ENCODE measurements around the gene VPS25. TPM values are rescaled to one million over a fixed set of nuclear protein-coding genes. Genes with fewer than 3 reads are reported as not detected.

VPS25 gene
- total RNA-seq, 1 donor from 2014 or later = 90.4 TPM

DNA sequence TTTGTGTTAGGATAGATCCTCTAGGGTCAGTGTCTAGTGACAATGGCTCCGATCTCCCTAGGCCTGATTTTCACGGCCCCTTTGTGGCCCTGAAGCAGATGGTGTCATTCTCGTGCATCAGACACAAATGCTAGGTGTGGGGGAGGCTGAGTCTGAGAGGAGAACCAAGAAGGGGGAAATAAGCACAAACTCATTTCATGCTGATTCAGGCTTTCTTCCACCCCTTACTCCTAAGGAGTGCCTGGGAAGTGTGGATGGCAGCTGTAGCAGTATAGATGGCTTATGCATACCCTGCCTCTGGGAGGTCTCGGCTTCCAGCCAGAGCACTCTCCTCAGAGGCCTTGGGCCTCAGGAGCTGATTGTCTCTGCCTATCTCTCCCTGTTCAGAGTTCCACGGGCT is 5.3 kb downstream of the VPS25 start:
- intact Hi-C loops (cut with micrococcal nuclease) = no loop called here
- DNase-seq (ENCODE audit: low spot score) = no peak
- Mint-ChIP-seq H3K4me3 (ENCODE audit: low read depth) (no peak overlapping the region), H3K9me3 (no peaks in the 10 kb centered on the region), H3K27me3 (ENCODE audit: low read depth) (peaks cover 28% of the 10 kb centered on the region), H3K4me1 (ENCODE audit: low read depth) (peaks cover 16% of the 10 kb centered on the region), H3K27ac (no peak overlapping the region), H3K36me3 (ENCODE audit: low read depth) (peaks cover 42% of the 10 kb centered on the region)

DNA sequence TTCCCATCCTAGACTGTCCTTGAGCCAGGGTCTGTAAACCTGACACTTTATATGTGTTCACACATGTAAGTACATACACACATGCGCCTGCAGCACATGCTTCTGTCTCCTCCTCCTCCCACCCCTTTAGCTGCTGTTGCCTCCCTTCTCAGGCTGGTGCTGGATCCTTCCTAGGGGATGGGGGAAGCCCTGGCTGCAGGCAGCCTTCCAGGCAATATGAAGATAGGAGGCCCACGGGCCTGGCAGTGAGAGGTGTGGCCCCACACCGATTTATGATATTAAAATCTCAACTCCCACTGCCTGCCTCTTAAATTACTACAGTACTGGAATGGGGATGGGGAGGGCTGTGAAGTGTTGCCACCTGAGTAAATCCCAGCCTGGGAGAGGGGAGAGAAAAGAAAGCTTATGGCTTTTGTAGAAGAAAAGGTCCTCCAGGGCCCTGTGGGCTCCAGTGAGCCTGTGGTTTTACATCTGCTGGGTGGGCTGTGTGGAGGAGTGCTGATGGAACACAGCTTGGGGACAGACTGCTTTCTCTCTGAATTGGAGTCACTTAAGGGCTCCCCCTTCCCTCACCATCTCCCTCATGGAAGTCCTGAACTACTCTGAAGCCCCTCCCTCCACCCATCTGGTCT is 6.2 kb downstream of the VPS25 start:
- DNase-seq (ENCODE audit: low spot score) = no peak
- H3K27ac Mint-ChIP-seq = no peak overlapping the region
- H3K4me1 Mint-ChIP-seq (ENCODE audit: low read depth) = peaks cover 12% of the 10 kb centered on the region
- peaks cover 36% of the 10 kb centered on the region for H3K27me3 Mint-ChIP-seq (ENCODE audit: low read depth)
- H3K36me3 Mint-ChIP-seq (ENCODE audit: low read depth) = peaks cover 42% of the 10 kb centered on the region
- no peak overlapping the region for H3K4me3 Mint-ChIP-seq (ENCODE audit: low read depth)
- intact Hi-C loops (cut with micrococcal nuclease) = no loop called here
- no peaks in the 10 kb centered on the region for H3K9me3 Mint-ChIP-seq

DNA sequence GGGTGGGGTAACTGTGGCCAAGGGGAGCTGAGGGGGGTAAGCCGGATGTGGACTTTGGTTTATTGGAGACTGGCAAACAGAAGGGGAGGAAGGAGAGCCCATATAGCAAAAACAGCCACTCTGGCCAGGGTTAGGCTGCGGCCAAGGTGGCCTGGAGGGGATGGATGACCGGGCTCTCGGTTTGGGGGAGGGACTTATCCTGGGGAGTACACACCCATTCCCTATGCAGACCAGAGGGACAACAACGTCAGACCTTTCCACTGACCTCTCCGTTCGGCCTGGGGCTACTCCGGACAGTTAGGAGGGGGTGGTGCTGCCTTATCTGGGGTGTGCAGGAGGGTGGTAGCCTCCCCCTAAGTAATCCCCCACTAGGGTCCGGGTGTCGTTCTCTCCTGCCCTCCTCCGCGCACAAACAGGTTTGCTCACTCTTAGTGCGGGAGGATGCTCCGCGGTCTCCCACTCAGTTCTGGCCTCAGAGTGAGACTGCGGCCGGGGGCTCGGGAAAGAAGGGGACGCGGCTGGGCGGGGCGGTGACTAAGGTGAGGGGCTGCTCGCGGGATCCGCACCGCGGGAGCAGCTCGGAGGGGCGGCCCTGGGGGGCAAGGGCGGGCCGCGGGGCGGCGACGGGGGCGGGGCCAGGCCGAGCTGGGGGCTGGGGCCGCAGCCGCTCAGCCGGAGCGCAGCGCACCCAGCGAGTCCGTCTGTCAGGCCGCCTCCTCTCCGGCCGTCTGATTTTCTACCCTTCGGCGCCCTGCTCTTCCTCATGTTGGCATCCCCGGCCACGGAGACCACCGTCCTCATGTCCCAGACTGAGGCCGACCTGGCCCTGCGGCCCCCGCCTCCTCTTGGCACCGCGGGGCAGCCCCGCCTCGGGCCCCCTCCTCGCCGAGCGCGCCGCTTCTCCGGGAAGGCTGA is 6.9 kb downstream of the VPS25 start, which contains the start of gene WNK4:
WNK4 (plus strand) TSS at position 675 of the 915 bp plus-strand sequence; CDS start at position 764, 89 bp downstream.
- H3K27ac Mint-ChIP-seq = no peak within 1 kb of the TSS
- no peaks in the 10 kb centered on the region for H3K9me3 Mint-ChIP-seq
- H3K36me3 Mint-ChIP-seq (ENCODE audit: low read depth) = peaks cover 36% of the 10 kb centered on the region
- peaks cover 11% of the 10 kb centered on the region for H3K4me1 Mint-ChIP-seq (ENCODE audit: low read depth)
- intact Hi-C loops (cut with micrococcal nuclease) = loop anchor here (5.0 kb wide), 1 partner anchor 103 kb away; the partner anchor contains the start of gene PLEKHH3
- DNase-seq (ENCODE audit: low spot score) = no peak
- H3K27me3 Mint-ChIP-seq (ENCODE audit: low read depth) = peaks cover 43% of the 10 kb centered on the region
- H3K4me3 Mint-ChIP-seq (ENCODE audit: low read depth) = no peak within 1 kb of the TSS

DNA sequence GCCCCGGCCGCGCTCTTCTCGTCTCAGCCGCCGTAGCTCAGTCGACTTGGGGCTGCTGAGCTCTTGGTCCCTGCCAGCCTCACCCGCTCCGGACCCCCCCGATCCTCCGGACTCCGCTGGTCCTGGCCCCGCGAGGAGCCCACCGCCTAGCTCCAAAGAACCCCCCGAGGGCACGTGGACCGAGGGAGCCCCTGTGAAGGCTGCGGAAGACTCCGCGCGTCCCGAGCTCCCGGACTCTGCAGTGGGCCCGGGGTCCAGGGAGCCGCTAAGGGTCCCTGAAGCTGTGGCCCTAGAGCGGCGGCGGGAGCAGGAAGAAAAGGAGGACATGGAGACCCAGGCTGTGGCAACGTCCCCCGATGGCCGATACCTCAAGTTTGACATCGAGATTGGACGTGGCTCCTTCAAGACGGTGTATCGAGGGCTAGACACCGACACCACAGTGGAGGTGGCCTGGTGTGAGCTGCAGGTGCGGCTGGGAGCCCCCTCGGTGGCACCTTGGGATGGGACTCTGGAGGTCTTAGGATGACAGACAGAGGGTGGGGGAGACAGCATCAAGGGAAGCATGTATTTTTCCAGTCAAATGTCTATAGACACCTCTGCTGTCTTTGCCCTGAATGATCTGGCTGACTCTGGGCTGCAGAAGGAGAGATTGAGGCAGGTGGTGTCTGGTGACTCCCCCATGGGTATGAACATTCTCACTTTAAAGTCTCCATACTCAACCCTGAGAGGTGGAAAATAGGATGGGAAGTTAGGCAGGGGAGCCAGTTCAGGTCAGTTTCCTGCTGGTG is 7.8 kb downstream of the VPS25 start:
- intact Hi-C loops (cut with micrococcal nuclease) = loop anchor here (5.0 kb wide), 1 partner anchor 104 kb away; the partner anchor contains the start of gene PLEKHH3
- Mint-ChIP-seq H3K36me3 (ENCODE audit: low read depth) (peaks cover 28% of the 10 kb centered on the region), H3K27ac (no peak overlapping the region), H3K4me3 (ENCODE audit: low read depth) (no peak overlapping the region), H3K27me3 (ENCODE audit: low read depth) (peaks cover 49% of the 10 kb centered on the region), H3K9me3 (no peaks in the 10 kb centered on the region), H3K4me1 (ENCODE audit: low read depth) (peaks cover 11% of the 10 kb centered on the region)
- no peak for DNase-seq (ENCODE audit: low spot score)

DNA sequence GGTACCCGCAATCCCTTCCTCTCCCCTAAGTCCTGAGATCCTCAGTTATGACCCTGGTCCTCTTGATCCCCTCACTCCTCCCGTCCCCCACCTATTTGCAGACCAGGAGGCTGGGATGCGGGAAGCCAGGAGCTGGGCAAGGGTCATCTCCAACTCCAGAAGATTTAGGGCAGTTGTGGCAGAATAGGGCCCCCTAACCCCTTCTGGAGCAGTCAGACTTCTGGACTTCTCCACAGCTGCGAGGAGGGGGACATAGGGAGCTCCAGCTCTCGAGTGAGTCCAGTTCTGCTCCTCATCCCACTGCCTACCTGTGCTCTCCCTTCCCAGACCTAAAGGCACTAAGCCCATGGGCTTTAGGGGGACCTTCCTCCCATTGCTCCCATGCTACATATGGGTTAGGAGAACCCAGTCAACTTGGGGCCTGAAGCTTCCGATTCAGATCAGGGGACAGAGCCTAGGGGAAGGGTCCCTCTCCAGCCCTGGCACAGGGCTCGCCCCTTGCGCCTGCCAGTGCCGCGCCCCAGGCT is 8.5 kb downstream of the VPS25 start:
- Mint-ChIP-seq H3K27me3 (ENCODE audit: low read depth) (peaks cover 53% of the 10 kb centered on the region), H3K36me3 (ENCODE audit: low read depth) (peaks cover 23% of the 10 kb centered on the region), H3K4me1 (ENCODE audit: low read depth) (peaks cover 11% of the 10 kb centered on the region), H3K9me3 (no peaks in the 10 kb centered on the region), H3K4me3 (ENCODE audit: low read depth) (no peak overlapping the region), H3K27ac (no peak overlapping the region)
- DNase-seq (ENCODE audit: low spot score) = no peak
- intact Hi-C loops (cut with micrococcal nuclease) = loop anchor here (5.0 kb wide), 1 partner anchor 104 kb away; the partner anchor contains the start of gene PLEKHH3

DNA sequence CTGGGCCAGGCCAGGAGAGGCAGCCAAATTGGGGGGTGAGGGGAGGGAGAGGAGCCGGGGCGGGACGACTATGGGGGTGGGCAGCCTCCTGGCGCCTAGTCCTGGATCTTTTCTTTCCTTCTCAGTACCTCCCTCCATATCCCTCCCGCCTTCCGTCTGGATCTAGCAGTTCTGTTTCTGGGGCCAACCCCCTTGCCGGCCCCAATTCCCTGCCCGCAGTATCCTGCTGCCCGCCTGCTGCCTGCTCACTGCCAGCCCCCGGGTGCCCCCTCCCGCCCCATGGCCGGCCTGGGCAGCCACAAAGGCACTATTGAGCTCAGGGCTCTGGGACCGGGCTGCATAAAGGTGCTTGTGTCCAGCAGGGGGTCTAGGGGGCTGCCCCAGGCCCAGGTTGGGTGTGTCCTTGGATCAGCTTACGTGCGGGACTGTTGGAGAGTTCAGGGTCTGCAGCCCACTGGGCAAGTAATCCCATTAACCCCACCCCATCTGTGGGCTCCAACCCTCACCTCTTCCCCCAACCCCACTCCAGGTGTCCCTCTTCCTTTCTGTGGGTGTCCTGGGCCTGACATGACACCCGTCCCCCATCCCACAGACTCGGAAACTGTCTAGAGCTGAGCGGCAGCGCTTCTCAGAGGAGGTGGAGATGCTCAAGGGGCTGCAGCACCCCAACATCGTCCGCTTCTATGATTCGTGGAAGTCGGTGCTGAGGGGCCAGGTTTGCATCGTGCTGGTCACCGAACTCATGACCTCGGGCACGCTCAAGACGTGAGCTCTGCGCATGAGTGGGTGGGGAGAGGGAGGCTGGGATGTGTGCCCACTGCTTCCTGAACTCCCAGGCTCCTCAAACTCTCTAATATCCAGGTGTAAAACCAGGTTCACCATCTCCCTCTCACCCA is 9.2 kb downstream of the VPS25 start:
- no peak for DNase-seq (ENCODE audit: low spot score)
- H3K27me3 Mint-ChIP-seq (ENCODE audit: low read depth) = peaks cover 55% of the 10 kb centered on the region
- no peak overlapping the region for H3K27ac Mint-ChIP-seq
- H3K36me3 Mint-ChIP-seq (ENCODE audit: low read depth) = peaks cover 20% of the 10 kb centered on the region
- no peaks in the 10 kb centered on the region for H3K9me3 Mint-ChIP-seq
- intact Hi-C loops (cut with micrococcal nuclease) = loop anchor here (5.0 kb wide), 1 partner anchor 105 kb away; the partner anchor contains the start of gene PLEKHH3
- H3K4me1 Mint-ChIP-seq (ENCODE audit: low read depth) = peaks cover 11% of the 10 kb centered on the region
- no peak overlapping the region for H3K4me3 Mint-ChIP-seq (ENCODE audit: low read depth)

DNA sequence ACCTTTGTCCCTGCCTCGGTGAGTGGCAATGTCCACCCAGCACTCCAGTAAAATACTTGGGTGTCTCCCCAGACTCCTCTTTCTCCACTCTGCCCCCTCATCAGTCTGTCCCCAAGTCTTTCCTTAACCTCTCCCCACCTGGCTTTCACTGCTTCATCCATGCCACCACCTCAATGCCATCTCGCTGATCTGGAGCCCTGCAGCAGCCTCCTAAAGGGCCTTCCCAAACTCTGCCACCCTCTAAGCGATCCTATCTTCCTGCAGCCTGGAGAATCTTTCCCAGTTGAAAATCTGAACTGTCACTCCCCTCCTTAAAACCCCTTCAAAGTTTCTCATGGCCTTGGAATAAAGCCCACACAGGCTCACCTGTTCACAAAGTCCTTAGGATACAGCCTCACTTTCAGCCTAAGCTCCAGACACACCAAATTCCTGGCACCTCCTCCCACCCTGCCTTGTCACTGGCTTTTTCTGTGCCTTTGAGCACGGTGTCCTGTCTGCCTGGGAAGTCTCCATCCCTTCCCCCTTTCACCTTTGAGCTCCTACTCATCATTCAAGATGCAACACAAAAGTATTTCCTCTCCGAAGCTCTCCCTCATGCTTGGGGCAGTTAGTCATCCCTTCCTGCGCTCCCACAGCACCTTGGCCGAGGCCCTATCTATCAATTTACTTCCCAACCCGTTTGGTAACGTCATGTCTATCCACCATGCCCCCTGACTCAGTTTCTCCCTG is 10.0 kb downstream of the VPS25 start:
- Mint-ChIP-seq H3K4me1 (ENCODE audit: low read depth) (peaks cover 11% of the 10 kb centered on the region), H3K36me3 (ENCODE audit: low read depth) (peaks cover 13% of the 10 kb centered on the region), H3K27ac (no peak overlapping the region), H3K27me3 (ENCODE audit: low read depth) (peaks cover 62% of the 10 kb centered on the region), H3K9me3 (no peaks in the 10 kb centered on the region), H3K4me3 (ENCODE audit: low read depth) (no peak overlapping the region)
- intact Hi-C loops (cut with micrococcal nuclease) = loop anchor here (5.0 kb wide), 1 partner anchor 106 kb away; the partner anchor contains the start of gene PLEKHH3
- no peak for DNase-seq (ENCODE audit: low spot score)

DNA sequence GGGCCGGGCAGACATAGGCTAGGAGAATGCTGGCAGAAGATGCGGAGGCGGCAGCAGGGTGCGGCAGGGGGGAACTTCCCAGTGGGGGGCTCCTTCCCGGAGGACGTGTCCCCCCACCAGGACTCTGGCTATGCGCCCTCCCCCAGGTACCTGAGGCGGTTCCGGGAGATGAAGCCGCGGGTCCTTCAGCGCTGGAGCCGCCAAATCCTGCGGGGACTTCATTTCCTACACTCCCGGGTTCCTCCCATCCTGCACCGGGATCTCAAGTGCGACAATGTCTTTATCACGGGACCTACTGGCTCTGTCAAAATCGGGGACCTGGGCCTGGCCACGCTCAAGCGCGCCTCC is 10.5 kb downstream of the VPS25 start:
- H3K27ac Mint-ChIP-seq = no peak overlapping the region
- H3K4me3 Mint-ChIP-seq (ENCODE audit: low read depth) = no peak overlapping the region
- DNase-seq (ENCODE audit: low spot score) = no peak
- peaks cover 11% of the 10 kb centered on the region for H3K4me1 Mint-ChIP-seq (ENCODE audit: low read depth)
- H3K27me3 Mint-ChIP-seq (ENCODE audit: low read depth) = peaks cover 63% of the 10 kb centered on the region
- intact Hi-C loops (cut with micrococcal nuclease) = loop anchor here (5.0 kb wide), 1 partner anchor 106 kb away; the partner anchor contains the start of gene PLEKHH3
- H3K9me3 Mint-ChIP-seq = no peaks in the 10 kb centered on the region
- H3K36me3 Mint-ChIP-seq (ENCODE audit: low read depth) = peaks cover 9% of the 10 kb centered on the region

DNA sequence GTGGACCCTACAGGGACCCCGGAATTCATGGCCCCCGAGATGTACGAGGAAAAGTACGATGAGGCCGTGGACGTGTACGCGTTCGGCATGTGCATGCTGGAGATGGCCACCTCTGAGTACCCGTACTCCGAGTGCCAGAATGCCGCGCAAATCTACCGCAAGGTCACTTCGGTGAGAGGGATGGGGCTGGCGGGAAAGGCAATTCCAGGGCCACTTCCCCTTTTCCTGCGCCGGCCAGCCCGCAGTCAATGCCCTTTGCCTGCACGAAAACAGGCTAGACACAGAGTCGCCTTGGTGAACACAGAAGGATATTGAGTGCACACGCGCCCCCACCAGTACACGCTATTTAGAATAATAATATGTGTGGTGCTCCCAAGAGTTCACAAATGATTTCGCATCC is 11.2 kb downstream of the VPS25 start:
- Mint-ChIP-seq H3K4me3 (ENCODE audit: low read depth) (no peak overlapping the region), H3K36me3 (ENCODE audit: low read depth) (peaks cover 5% of the 10 kb centered on the region), H3K9me3 (no peaks in the 10 kb centered on the region)

DNA sequence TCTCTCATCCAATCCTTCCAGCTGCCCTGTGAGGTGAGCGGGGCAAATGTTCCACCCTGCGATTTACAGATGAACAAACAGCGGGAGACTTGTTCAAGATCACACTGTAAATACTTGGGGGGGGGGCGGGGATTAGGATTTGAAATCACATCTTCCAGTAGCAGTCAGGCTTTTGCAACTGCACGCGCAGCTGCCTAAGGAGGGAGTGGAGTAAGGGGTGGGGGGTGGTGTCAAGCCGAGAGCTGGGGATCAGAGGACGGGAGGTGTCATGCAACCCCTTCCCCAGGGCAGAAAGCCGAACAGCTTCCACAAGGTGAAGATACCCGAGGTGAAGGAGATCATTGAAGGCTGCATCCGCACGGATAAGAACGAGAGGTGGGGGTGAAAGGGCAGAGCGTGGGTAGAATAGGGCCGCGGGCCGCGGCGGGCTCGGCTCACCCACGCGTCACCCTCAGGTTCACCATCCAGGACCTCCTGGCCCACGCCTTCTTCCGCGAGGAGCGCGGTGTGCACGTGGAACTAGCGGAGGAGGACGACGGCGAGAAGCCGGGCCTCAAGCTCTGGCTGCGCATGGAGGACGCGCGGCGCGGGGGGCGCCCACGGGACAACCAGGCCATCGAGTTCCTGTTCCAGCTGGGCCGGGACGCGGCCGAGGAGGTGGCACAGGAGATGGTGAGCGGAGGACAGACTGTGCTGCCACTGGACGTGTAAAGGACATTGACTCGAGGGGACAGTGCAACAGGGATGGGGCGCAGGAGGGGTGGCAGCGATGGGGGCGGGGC is 11.8 kb downstream of the VPS25 start:
- H3K27ac Mint-ChIP-seq = no peak overlapping the region
- no peaks in the 10 kb centered on the region for H3K9me3 Mint-ChIP-seq
- H3K27me3 Mint-ChIP-seq (ENCODE audit: low read depth) = peaks cover 62% of the 10 kb centered on the region
- H3K36me3 Mint-ChIP-seq (ENCODE audit: low read depth) = no peaks in the 10 kb centered on the region
- H3K4me1 Mint-ChIP-seq (ENCODE audit: low read depth) = peaks cover 11% of the 10 kb centered on the region
- no peak for DNase-seq (ENCODE audit: low spot score)
- no peak overlapping the region for H3K4me3 Mint-ChIP-seq (ENCODE audit: low read depth)
- intact Hi-C loops (cut with micrococcal nuclease) = loop anchor here (5.0 kb wide), 1 partner anchor 108 kb away; the partner anchor contains the start of gene PLEKHH3

More for the DNA sequence above, 11.2 kb downstream of the VPS25 start:
- intact Hi-C loops (cut with micrococcal nuclease) = loop anchor here (5.0 kb wide), 1 partner anchor 107 kb away; the partner anchor contains the start of gene PLEKHH3
- no peak overlapping the region for H3K27ac Mint-ChIP-seq
- no peak for DNase-seq (ENCODE audit: low spot score)
- H3K27me3 Mint-ChIP-seq (ENCODE audit: low read depth) = peaks cover 64% of the 10 kb centered on the region
- peaks cover 11% of the 10 kb centered on the region for H3K4me1 Mint-ChIP-seq (ENCODE audit: low read depth)
